Activated CD4-positive, alpha-beta T cell treated with anti-CD3 and anti-CD28 coated beads for 48 hours (primary cell): Measurements from ENCODE around the gene FAM107B.
"Not testable (repeated sequence)": the region's sequence is repeated elsewhere in the genome, so short reads cannot be mapped to it uniquely, and the experiment has no call there.

Experiments used
- DNase-seq: peaks from one replicate; pipeline ENCODE4 v3.0.0-alpha.2; 2020

Gene FAM107B

GRCh38 chr10:14688606-14689005 is 86.1 kb downstream of the FAM107B start:
- DNase-seq, result no peak

GRCh38 chr10:14688189-14688588 is 86.5 kb downstream of the FAM107B start:
- DNase-seq, result not testable (repeated sequence)

GRCh38 chr10:14687340-14687739 is 87.4 kb downstream of the FAM107B start:
- DNase-seq, result no peak

- DNase-seq, result peak; percentile 7
Measured at GRCh38 chr10:14686356-14686755, 88.3 kb downstream of the FAM107B start.

GRCh38 chr10:14684354-14684753 is 90.3 kb downstream of the FAM107B start:
- DNase-seq, result no peak

GRCh38 chr10:14683256-14683655 is 91.4 kb downstream of the FAM107B start:
- no peak for DNase-seq

- no peak for DNase-seq
Measured at GRCh38 chr10:14681802-14682201, 92.9 kb downstream of the FAM107B start.

GRCh38 chr10:14681305-14681704 is 93.4 kb downstream of the FAM107B start:
- no peak for DNase-seq

- peak; percentile 35 for DNase-seq
Measured at GRCh38 chr10:14678637-14679036, 96.1 kb downstream of the FAM107B start.

GRCh38 chr10:14676732-14677131 is 98.0 kb downstream of the FAM107B start:
- no peak for DNase-seq

- no peak for DNase-seq
Measured at GRCh38 chr10:14674376-14675050, 100.2 kb downstream of the FAM107B start.

- DNase-seq, result no peak
Measured at GRCh38 chr10:14673189-14673861, 101.4 kb downstream of the FAM107B start.

- DNase-seq, result no peak
Measured at GRCh38 chr10:14671386-14671831, 103.3 kb downstream of the FAM107B start.

- no peak for DNase-seq
Measured at GRCh38 chr10:14670551-14671240, 104.0 kb downstream of the FAM107B start.

- no peak for DNase-seq
Measured at GRCh38 chr10:14669576-14669975, 105.1 kb downstream of the FAM107B start.

- no peak for DNase-seq
Measured at GRCh38 chr10:14667781-14668180, 106.9 kb downstream of the FAM107B start.

- DNase-seq, result no peak
Measured at GRCh38 chr10:14667280-14667679, 107.4 kb downstream of the FAM107B start.

GRCh38 chr10:14665865-14666857 is 108.5 kb downstream of the FAM107B start:
- DNase-seq, result no peak

- DNase-seq, result peak; percentile 32
Measured at GRCh38 chr10:14665304-14665703, 109.4 kb downstream of the FAM107B start.

- no peak for DNase-seq
Measured at GRCh38 chr10:14664345-14664744, 110.4 kb downstream of the FAM107B start.

GRCh38 chr10:14661818-14662217 is 112.9 kb downstream of the FAM107B start:
- no peak for DNase-seq

GRCh38 chr10:14660831-14661230 is 113.9 kb downstream of the FAM107B start:
- no peak for DNase-seq
